Neural cell (in vitro differentiated cells): ENCODE data around the gene PLEKHA8. TPM values are rescaled to one million over a fixed set of nuclear protein-coding genes. Genes with fewer than 3 reads are reported as not detected.
A peak's percentile ranks its signal among the peaks of the same experiment; 100 is the strongest.

Experiments
- H2AFZ ChIP-seq: fragments of 200-600, 300-800 bp; sonication (generic), shearing (Covaris generic); 2 replicates; pipeline ENCODE4 v1.6.0; 2014; ENCODE audit warnings: low read depth, mild to moderate bottlenecking, antibody characterized with exemption, low read length, moderate library complexity
- H3F3A ChIP-seq: fragments of 200-600 bp; shearing (Covaris generic); 2 replicates; pipeline ENCODE4 v1.6.1; 2016; ENCODE audit warnings: mild to moderate bottlenecking, moderate library complexity, mixed read lengths, antibody characterized with exemption, low read length; ENCODE audit not compliant: insufficient read depth, poor library complexity, severe bottlenecking
- H3K27ac ChIP-seq: fragments of 200-600, 300-800 bp; sonication (generic), shearing (Covaris generic); 2 replicates; pipeline ENCODE4 v1.5.1; 2014; ENCODE audit warnings: mild to moderate bottlenecking, low read length, moderate library complexity
- H3K27me3 ChIP-seq: fragments of 300-800, 200-600 bp; sonication (generic), shearing (Covaris generic); 2 replicates; pipeline ENCODE4 v1.6.0; 2014; ENCODE audit warnings: mild to moderate bottlenecking, low read depth, low read length, moderate library complexity; ENCODE audit not compliant: insufficient read depth
- H3K36me3 ChIP-seq: fragments of 300-800, 200-600 bp; sonication (generic), shearing (Covaris generic); 2 replicates; pipeline ENCODE4 v1.5.1; 2014; ENCODE audit warnings: mild to moderate bottlenecking, antibody characterized with exemption, low read length, moderate library complexity; ENCODE audit not compliant: insufficient read depth
- H3K4me2 ChIP-seq: fragments of 300-800, 200-600 bp; sonication (generic), shearing (Covaris generic); 2 replicates; pipeline ENCODE4 v1.6.0; 2014; ENCODE audit warnings: mild to moderate bottlenecking, low read length
- H3K4me3 ChIP-seq: fragments of 300-800, 200-600 bp; sonication (generic), shearing (Covaris generic); 2 replicates; pipeline ENCODE4 v1.5.1; 2014; ENCODE audit warnings: mild to moderate bottlenecking, low read length, moderate library complexity
- H3K79me2 ChIP-seq: fragments of 200-600 bp; shearing (Covaris generic); replicated peaks from 2 replicates; pipeline ENCODE4 v1.6.0; 2014; ENCODE audit warnings: mild to moderate bottlenecking, low read length, moderate library complexity; ENCODE audit not compliant: insufficient read depth
- H3K9ac ChIP-seq: fragments of 300-800, 200-600 bp; sonication (generic), shearing (Covaris generic); 2 replicates; pipeline ENCODE4 v1.6.1; 2016; ENCODE audit warnings: mild to moderate bottlenecking, low read length, mixed read lengths
- H3K9me2 ChIP-seq: fragments of 200-600 bp; shearing (Covaris generic); 2 replicates; pipeline ENCODE4 v1.6.1; 2016; ENCODE audit warnings: mild to moderate bottlenecking, low read length, mixed read lengths; ENCODE audit not compliant: insufficient read depth
- H3K9me3 ChIP-seq: fragments of 200-600, 300-800 bp; sonication (generic), shearing (Covaris generic); 2 replicates; pipeline ENCODE4 v1.6.1; 2016; ENCODE audit warnings: mild to moderate bottlenecking, mixed run types, low read length, moderate library complexity, mixed read lengths
- H4K20me1 ChIP-seq: fragments of 200-600 bp; shearing (Covaris generic); 2 replicates; pipeline ENCODE4 v1.6.1; 2016; ENCODE audit warnings: mild to moderate bottlenecking, mixed run types; ENCODE audit not compliant: insufficient read depth
- CTCF ChIP-seq: fragments of 450-650 bp; IDR thresholded peaks from 2 replicates; pipeline ENCODE4 v1.5.1; 2014; ENCODE audit warnings: antibody characterized with exemption, mild to moderate bottlenecking, moderate library complexity; ENCODE audit not compliant: poor library complexity, severe bottlenecking
- EP300 ChIP-seq: fragments of 450-650 bp; conservative IDR thresholded peaks from 2 replicates; pipeline ENCODE4 v1.6.1; 2014; ENCODE audit warnings: antibody characterized with exemption, mild to moderate bottlenecking, moderate library complexity; ENCODE audit not compliant: poor library complexity, severe bottlenecking
- EZH2 ChIP-seq: fragments of 200-600, 300-800 bp; shearing (Covaris generic), sonication (generic); IDR thresholded peaks from 2 replicates; pipeline ENCODE4 v1.6.1; 2014; ENCODE audit warnings: antibody characterized with exemption, low read length, borderline replicate concordance, mild to moderate bottlenecking; ENCODE audit not compliant: insufficient read depth, poor library complexity, severe bottlenecking
- MXI1 ChIP-seq: fragments of 450-650 bp; conservative IDR thresholded peaks from 2 replicates; pipeline ENCODE4 v1.6.1; 2014; ENCODE audit warnings: antibody characterized with exemption, mild to moderate bottlenecking; ENCODE audit not compliant: poor library complexity, severe bottlenecking
- POLR2AphosphoS5 ChIP-seq: IDR thresholded peaks from 2 replicates; pipeline ENCODE4 v1.6.1; 2012
- RAD21 ChIP-seq: fragments of 450-650 bp; conservative IDR thresholded peaks from 2 replicates; pipeline ENCODE4 v1.6.1; 2014; ENCODE audit warnings: antibody characterized with exemption, mild to moderate bottlenecking, moderate library complexity
- REST ChIP-seq: IDR thresholded peaks from 2 replicates; pipeline ENCODE4 v1.6.1; 2012; ENCODE audit warnings: borderline replicate concordance
- SMC3 ChIP-seq: fragments of 450-650 bp; conservative IDR thresholded peaks from 2 replicates; pipeline ENCODE4 v1.6.1; 2014; ENCODE audit warnings: antibody characterized with exemption, mild to moderate bottlenecking, moderate library complexity; ENCODE audit not compliant: poor library complexity
- TAF1 ChIP-seq: IDR thresholded peaks from 2 replicates; pipeline ENCODE4 v1.6.1; 2012; ENCODE audit warnings: low read depth
- polyA plus RNA-seq: library from polyadenylated mRNA; depleted of rRNA; stranded (reverse); fragments of >200 nt; gene quantifications from 2 replicates; pipeline ENCODE4 v1.2.3, GENCODE V29; 2014

Gene PLEKHA8
- polyA plus RNA-seq, 1 donor from 2014 or later = 43.1 TPM

- Histone ChIP-seq H3K9me2 (no peaks in the 10 kb centered on the region), H3F3A (no peaks in the 10 kb centered on the region), H3K4me3 (no peak overlapping the region), H3K27ac (no peak overlapping the region), H3K79me2 (no peaks in the 10 kb centered on the region), H3K4me2 (no peak overlapping the region), H3K36me3 (no peaks in the 10 kb centered on the region), H3K9ac (no peak overlapping the region), H3K27me3 (no peaks in the 10 kb centered on the region), H4K20me1 (no peaks in the 10 kb centered on the region), H3K9me3 (no peaks in the 10 kb centered on the region), H2AFZ (no peak overlapping the region)
- no peak for TF ChIP-seq EP300
- no peak for TF ChIP-seq REST
- TF ChIP-seq RAD21 = no peak
Observed at GRCh38 chr7:30167901-30168300, 139.7 kb downstream of the PLEKHA8 start.

- H3F3A ChIP-seq = no peaks in the 10 kb centered on the region
- no peaks in the 10 kb centered on the region for H3K79me2 ChIP-seq
- no peak for TF ChIP-seq REST
- no peaks in the 10 kb centered on the region for H4K20me1 ChIP-seq
- H3K27me3 ChIP-seq = no peaks in the 10 kb centered on the region
- no peak overlapping the region for H3K27ac ChIP-seq
- H3K9me3 ChIP-seq = no peaks in the 10 kb centered on the region
- no peak overlapping the region for H3K4me2 ChIP-seq
- H3K9me2 ChIP-seq = no peaks in the 10 kb centered on the region
- peak overlapping the region; percentile 12 for H3K4me3 ChIP-seq
- no peak overlapping the region for H2AFZ ChIP-seq
- H3K9ac ChIP-seq = no peak overlapping the region
- H3K36me3 ChIP-seq = no peaks in the 10 kb centered on the region
Observed at GRCh38 chr7:30168835-30169573, 140.8 kb downstream of the PLEKHA8 start.

GRCh38 chr7:30169579-30169978 is 141.4 kb downstream of the PLEKHA8 start:
- Histone ChIP-seq H3K9ac (no peak overlapping the region), H3K27ac (no peak overlapping the region), H3K4me2 (no peak overlapping the region)

More at GRCh38 chr7:30169579-30169978, 141.4 kb downstream of the PLEKHA8 start:
- Histone ChIP-seq H3K4me3 (no peak overlapping the region), H3F3A (no peaks in the 10 kb centered on the region), H3K36me3 (no peaks in the 10 kb centered on the region), H3K79me2 (no peaks in the 10 kb centered on the region), H4K20me1 (no peaks in the 10 kb centered on the region), H3K9me3 (no peaks in the 10 kb centered on the region), H3K27me3 (no peaks in the 10 kb centered on the region), H3K9me2 (no peaks in the 10 kb centered on the region), H2AFZ (no peak overlapping the region)
- TF ChIP-seq EP300 (no peak), POLR2AphosphoS5 (no peak), CTCF (no peak), EZH2 (no peak), REST (no peak), RAD21 (no peak), SMC3 (no peak), TAF1 (no peak), MXI1 (no peak)
